Neural crest cell (in vitro differentiated cells): ENCODE measurements around the gene IRX1. TPM values are rescaled to one million over a fixed set of nuclear protein-coding genes. Genes with fewer than 3 reads are reported as not detected.
A peak's percentile ranks its signal among the peaks of the same experiment; 100 is the strongest.

Experiments used
- DNase-seq: peaks from one replicate; pipeline ENCODE4 v3.0.0; 2021; ENCODE audit warnings: low read depth, mixed read lengths, low spot score
- H3K27ac Mint-ChIP-seq: one replicate; pipeline ENCODE4 v1.8.0; 2021; ENCODE audit warnings: mild to moderate bottlenecking, mixed read lengths; ENCODE audit not compliant: unreplicated experiment
- H3K27me3 Mint-ChIP-seq: 2 replicates; pipeline ENCODE4 v1.8.0; 2021; ENCODE audit warnings: low read depth, mild to moderate bottlenecking, mixed read lengths
- H3K36me3 Mint-ChIP-seq: 2 replicates; pipeline ENCODE4 v1.8.0; 2021; ENCODE audit warnings: low read depth, mild to moderate bottlenecking, mixed read lengths
- H3K4me1 Mint-ChIP-seq: 2 replicates; pipeline ENCODE4 v1.8.0; 2021; ENCODE audit warnings: mixed read lengths
- H3K4me3 Mint-ChIP-seq: one replicate; pipeline ENCODE4 v1.8.0; 2021; ENCODE audit warnings: mild to moderate bottlenecking, mixed read lengths
- H3K9me3 Mint-ChIP-seq: 2 replicates; pipeline ENCODE4 v1.8.0; 2021; ENCODE audit warnings: mixed read lengths
- total RNA-seq: library from RNA; stranded (reverse); gene quantifications from 2 replicates; pipeline ENCODE4 v1.2.1, GENCODE V29; 2021
- TF ChIP-seq, protein P1 (sequence below): fragments of 200-600 bp; sonication (generic); conservative IDR thresholded peaks from 2 replicates; pipeline ENCODE4 v1.5.0; 2021; ENCODE audit warnings: antibody characterized with exemption, mild to moderate bottlenecking

Gene IRX1
- total RNA-seq, 1 donor from 2014 or later: 24.8 TPM

DNA sequence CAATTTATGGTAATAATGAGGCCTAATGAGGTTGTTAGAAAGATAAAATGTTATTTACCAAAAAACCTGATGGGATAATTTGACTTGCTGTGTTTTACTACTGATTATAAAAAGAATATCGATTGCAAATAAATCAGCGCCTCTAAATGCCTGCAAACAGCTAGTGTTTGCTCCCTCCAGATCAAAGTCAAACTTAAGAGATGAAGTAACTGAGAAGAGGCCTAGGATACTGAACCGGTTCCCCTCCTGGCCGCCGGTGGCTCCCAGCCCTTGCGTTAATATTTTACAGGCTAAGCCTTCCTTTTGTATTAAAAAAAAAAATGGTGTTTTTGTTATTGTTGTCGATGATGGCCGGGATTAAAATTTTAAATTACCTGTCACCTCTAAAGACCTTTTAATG is 2.6 kb downstream of the IRX1 start:
- H3K36me3 Mint-ChIP-seq: peaks cover 10% of the 10 kb centered on the region
- H3K4me3 Mint-ChIP-seq: peak overlapping the region; percentile 97
- peaks cover 81% of the 10 kb centered on the region for H3K27me3 Mint-ChIP-seq
- H3K9me3 Mint-ChIP-seq: no peaks in the 10 kb centered on the region
- peaks cover 50% of the 10 kb centered on the region for H3K4me1 Mint-ChIP-seq
- TF ChIP-seq, protein P1, sequence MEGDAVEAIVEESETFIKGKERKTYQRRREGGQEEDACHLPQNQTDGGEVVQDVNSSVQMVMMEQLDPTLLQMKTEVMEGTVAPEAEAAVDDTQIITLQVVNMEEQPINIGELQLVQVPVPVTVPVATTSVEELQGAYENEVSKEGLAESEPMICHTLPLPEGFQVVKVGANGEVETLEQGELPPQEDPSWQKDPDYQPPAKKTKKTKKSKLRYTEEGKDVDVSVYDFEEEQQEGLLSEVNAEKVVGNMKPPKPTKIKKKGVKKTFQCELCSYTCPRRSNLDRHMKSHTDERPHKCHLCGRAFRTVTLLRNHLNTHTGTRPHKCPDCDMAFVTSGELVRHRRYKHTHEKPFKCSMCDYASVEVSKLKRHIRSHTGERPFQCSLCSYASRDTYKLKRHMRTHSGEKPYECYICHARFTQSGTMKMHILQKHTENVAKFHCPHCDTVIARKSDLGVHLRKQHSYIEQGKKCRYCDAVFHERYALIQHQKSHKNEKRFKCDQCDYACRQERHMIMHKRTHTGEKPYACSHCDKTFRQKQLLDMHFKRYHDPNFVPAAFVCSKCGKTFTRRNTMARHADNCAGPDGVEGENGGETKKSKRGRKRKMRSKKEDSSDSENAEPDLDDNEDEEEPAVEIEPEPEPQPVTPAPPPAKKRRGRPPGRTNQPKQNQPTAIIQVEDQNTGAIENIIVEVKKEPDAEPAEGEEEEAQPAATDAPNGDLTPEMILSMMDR: no peak
- no peak for DNase-seq
- H3K27ac Mint-ChIP-seq: no peak overlapping the region

DNA sequence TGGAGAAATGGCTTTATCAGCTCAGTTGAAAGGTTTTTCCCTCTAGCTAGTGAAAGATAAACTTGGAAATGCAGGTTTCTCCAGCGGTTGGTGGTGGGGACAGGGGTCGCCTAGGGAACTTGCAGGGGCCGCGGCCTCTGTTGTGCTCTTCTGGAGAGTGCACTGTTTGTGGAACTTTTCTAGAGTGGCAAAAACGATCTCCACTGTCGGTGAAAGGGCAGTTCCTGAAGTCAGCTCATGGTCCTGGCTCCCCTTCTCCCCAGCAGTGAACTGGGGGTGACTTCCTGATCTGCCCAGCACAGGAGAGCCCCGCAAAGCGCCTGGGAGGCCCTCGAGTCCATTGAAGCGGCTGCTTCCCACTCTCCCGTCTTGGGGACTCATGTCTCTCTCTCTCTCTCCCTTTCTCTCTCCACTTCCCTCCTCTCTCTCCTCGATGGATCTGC is 3.2 kb downstream of the IRX1 start:
- Mint-ChIP-seq H3K9me3 (no peaks in the 10 kb centered on the region), H3K4me1 (peaks cover 46% of the 10 kb centered on the region), H3K4me3 (peak overlapping the region; percentile 97), H3K27ac (no peak overlapping the region), H3K27me3 (peaks cover 81% of the 10 kb centered on the region), H3K36me3 (peaks cover 10% of the 10 kb centered on the region)
- TF ChIP-seq, protein P1: no peak
- DNase-seq: no peak

DNA sequence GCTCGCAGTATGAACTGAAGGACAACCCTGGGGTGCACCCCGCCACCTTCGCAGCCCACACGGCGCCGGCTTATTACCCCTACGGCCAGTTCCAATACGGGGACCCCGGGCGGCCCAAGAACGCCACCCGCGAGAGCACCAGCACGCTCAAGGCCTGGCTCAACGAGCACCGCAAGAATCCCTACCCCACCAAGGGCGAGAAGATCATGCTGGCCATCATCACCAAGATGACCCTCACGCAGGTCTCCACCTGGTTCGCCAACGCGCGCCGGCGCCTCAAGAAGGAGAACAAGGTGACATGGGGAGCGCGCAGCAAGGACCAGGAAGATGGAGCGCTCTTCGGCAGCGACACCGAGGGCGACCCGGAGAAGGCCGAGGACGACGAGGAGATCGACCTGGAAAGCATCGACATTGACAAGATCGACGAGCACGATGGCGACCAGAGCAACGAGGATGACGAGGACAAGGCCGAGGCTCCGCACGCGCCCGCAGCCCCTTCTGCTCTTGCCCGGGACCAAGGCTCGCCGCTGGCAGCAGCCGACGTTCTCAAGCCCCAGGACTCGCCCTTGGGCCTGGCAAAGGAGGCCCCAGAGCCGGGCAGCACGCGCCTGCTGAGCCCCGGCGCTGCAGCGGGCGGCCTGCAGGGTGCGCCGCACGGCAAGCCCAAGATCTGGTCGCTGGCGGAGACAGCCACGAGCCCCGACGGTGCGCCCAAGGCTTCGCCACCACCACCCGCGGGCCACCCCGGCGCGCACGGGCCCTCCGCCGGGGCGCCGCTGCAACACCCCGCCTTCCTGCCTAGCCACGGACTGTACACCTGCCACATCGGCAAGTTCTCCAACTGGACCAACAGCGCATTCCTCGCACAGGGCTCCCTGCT is 3.8 kb downstream of the IRX1 start:
- Mint-ChIP-seq H3K27ac (no peak overlapping the region), H3K9me3 (no peaks in the 10 kb centered on the region), H3K4me3 (peak overlapping the region; percentile 97), H3K4me1 (peaks cover 40% of the 10 kb centered on the region), H3K36me3 (peaks cover 10% of the 10 kb centered on the region), H3K27me3 (peaks cover 81% of the 10 kb centered on the region)
- DNase-seq: no peak
- TF ChIP-seq, protein P1: peak; percentile 44

DNA sequence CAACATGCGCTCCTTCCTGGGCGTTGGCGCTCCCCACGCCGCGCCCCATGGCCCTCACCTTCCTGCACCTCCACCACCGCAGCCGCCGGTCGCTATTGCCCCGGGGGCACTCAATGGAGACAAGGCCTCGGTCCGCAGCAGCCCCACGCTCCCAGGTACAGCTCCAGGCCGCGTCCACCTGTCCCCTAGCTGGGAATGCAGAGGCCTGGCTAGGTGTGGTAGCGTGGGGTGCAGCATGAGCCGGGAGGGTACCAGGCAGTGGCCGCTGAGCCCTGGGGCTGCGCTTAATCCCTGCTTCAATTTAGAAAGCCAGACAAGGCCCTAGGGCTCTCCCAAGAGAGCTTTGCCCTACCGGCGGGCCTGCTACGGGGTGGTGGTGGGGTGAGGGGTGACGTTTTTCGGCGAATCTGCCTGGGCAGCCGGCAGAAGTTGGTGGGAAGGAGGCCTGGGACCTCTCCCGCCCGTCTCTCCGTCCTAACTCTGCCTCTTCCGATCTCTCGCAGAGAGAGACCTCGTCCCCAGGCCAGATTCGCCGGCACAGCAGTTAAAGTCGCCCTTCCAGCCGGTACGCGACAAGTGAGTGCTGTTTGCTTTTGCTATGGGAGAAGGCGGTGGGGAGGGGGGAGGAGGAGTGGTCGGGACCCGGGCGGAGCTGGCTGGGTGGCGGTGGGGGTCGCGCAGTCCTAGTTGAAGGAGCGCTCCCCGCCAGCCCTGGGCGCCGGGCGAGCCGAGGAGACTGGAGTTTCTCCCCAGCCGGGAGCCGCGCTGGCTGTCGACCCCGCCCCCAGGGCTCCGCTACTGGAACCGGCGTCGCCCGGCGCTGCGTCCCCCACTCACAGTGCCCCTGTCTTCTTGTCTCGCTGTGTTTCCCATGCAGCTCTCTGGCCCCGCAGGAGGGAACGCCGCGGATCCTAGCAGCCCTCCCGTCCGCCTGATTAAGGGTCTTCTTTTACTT is 4.8 kb downstream of the IRX1 start:
- DNase-seq: no peak
- Mint-ChIP-seq H3K4me3 (peak overlapping the region; percentile 63), H3K27me3 (peaks cover 82% of the 10 kb centered on the region)

More for the DNA sequence above, 4.8 kb downstream of the IRX1 start:
- Mint-ChIP-seq H3K36me3 (peaks cover 10% of the 10 kb centered on the region), H3K27ac (no peak overlapping the region), H3K4me1 (peaks cover 40% of the 10 kb centered on the region), H3K9me3 (no peaks in the 10 kb centered on the region)
- TF ChIP-seq, protein P1: no peak
